Stomach (tissue), 4 donors: ENCODE results near the gene PDE4D.

Experiments used
- CTCF ChIP-seq, 7 experiments: fragments of 450-650 bp in 4 of 7; fragments of 200-600 bp in 3 of 7; sonication (generic) in 3 of 7; IDR thresholded peaks; one replicate each; pipeline ENCODE4 v1.5.1; 2016 to 2019; ENCODE audit warnings: antibody characterized with exemption in 7 of 7, control low read depth in 2 of 7, mild to moderate bottlenecking in 1 of 7
- POLR2AphosphoS5 ChIP-seq, 3 donors: sonication (generic); formaldehyde crosslinking; IDR thresholded peaks; one replicate each; pipeline ENCODE4 v1.6.1; 2016; ENCODE audit warnings: antibody characterized with exemption in 3 of 3

- TF ChIP-seq CTCF (IDR thresholded peaks at IDR 0.05) (no peak), POLR2AphosphoS5 (IDR thresholded peaks at IDR 0.05) (no peak)
Measured at GRCh38 chr5:59094864-59095263, 798.7 kb downstream of the PDE4D start.
